Measurements from ENCODE around the gene LRBA. TPM values are rescaled to one million over a fixed set of nuclear protein-coding genes. Genes with fewer than 3 reads are reported as not detected.

LRBA gene
- total and polyA plus RNA-seq, 2 donors (not counting 3 experiments of a cell fraction or from before 2014, with no cell fraction given) = 18.0 to 35.1 TPM

DNA sequence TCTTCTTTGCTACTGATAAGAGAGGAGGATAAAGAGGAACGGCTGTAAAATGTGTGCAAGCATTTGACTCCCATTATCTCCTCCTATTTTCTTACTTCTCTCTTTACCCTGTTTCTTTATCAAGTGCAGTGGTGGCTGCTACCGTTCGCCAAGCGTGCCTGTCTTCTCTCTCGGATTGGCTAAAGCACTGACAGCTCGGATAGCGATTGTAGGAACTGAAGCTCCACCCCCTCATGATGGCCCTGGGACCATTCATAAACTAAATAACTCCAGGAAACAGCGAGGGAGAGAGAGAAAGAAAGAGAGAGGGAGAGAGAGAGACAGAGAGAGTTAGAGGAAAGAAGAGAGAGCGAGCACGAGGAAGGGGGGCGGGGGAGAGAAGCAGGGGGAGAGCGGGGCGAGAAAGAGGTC lies 433.4 kb downstream of the LRBA start:
- Histone ChIP-seq H3K9me1 (replicated peaks; ENCODE audit: control insufficient read depth, extremely low read depth, insufficient read depth, low read length) (no peaks in the 10 kb centered on the region), H3K4me2 (ENCODE audit: insufficient read depth, low read length) (no peak overlapping the region), H2AFZ (ENCODE audit: low read depth, low read length) (no peak overlapping the region), H4K20me1 (replicated peaks; ENCODE audit: control insufficient read depth, extremely low read depth, insufficient read depth, low read length) (no peaks in the 10 kb centered on the region), H3K9me3 (replicated peaks; ENCODE audit: control insufficient read depth, insufficient read depth, low read length) (no peaks in the 10 kb centered on the region), H3K79me2 (ENCODE audit: control insufficient read depth, insufficient read depth, low read length) (no peaks in the 10 kb centered on the region), H3K4me3 (replicated peaks in 1 of 3; ENCODE audit: insufficient read depth in 1 of 3, low read depth in 1 of 3, low read length in 3 of 3) (no peak overlapping the region), H3K36me3 (ENCODE audit: control insufficient read depth in 2 of 2, extremely low read depth in 1 of 2, insufficient read depth in 2 of 2, low read length in 2 of 2) (no peaks in the 10 kb centered on the region), H3K4me1 (ENCODE audit: control insufficient read depth, extremely low read depth, insufficient read depth, low read length) (no peaks in the 10 kb centered on the region), H3K27me3 (ENCODE audit: control insufficient read depth in 2 of 2, insufficient read depth in 2 of 2, low read length in 2 of 2) (no peaks in the 10 kb centered on the region), H3K27ac (ENCODE audit: insufficient read depth, low read depth, low read length) (no peak overlapping the region), H3K9ac (replicated peaks; ENCODE audit: extremely low read depth, insufficient read depth, low read length) (no peak overlapping the region)
- BruUV-seq (replicated peaks) = no TSS peak
- DNase-seq (ENCODE audit: low read depth, low spot score) (no peak), FAIRE-seq (no peak)
- intact Hi-C loops (cut with micrococcal nuclease) (loop anchor here (5.0 kb wide), 2 partner anchors 274 to 584 kb away; no protein-coding TSS in a partner anchor), dilution Hi-C loops (cut with MboI; ENCODE audit: extremely low pct_ligation_motif_present, low sequenced_read_pairs) (no loop called here)
- POLR2A ChIA-PET = no interaction called here
- CTCF ChIA-PET = no interaction called here
- TF ChIP-seq, protein P1, sequence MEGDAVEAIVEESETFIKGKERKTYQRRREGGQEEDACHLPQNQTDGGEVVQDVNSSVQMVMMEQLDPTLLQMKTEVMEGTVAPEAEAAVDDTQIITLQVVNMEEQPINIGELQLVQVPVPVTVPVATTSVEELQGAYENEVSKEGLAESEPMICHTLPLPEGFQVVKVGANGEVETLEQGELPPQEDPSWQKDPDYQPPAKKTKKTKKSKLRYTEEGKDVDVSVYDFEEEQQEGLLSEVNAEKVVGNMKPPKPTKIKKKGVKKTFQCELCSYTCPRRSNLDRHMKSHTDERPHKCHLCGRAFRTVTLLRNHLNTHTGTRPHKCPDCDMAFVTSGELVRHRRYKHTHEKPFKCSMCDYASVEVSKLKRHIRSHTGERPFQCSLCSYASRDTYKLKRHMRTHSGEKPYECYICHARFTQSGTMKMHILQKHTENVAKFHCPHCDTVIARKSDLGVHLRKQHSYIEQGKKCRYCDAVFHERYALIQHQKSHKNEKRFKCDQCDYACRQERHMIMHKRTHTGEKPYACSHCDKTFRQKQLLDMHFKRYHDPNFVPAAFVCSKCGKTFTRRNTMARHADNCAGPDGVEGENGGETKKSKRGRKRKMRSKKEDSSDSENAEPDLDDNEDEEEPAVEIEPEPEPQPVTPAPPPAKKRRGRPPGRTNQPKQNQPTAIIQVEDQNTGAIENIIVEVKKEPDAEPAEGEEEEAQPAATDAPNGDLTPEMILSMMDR (IDR thresholded peaks at IDR 0.05; ENCODE audit: extremely low read depth in 1 of 2, insufficient read depth in 1 of 2, low read depth in 1 of 2, low read length in 2 of 2) = no peak
- TF ChIP-seq EZH2 (IDR thresholded peaks at IDR 0.05; ENCODE audit: borderline replicate concordance, low read depth, low read length, severe bottlenecking) (no peak), FOS (IDR thresholded peaks at IDR 0.05; ENCODE audit: borderline replicate concordance, insufficient read depth, low read length) (no peak), JUN (IDR thresholded peaks at IDR 0.05; ENCODE audit: borderline replicate concordance, insufficient read depth, insufficient read length, low read depth) (no peak), POLR2AphosphoS5 (IDR thresholded peaks at IDR 0.05; ENCODE audit: insufficient read depth, low read depth, low read length) (no peak), GATA2 (IDR thresholded peaks at IDR 0.05; ENCODE audit: insufficient read depth, insufficient read length, low read depth, low read length) (no peak), POLR2A (IDR thresholded peaks at IDR 0.05; ENCODE audit: low read depth, low read length) (no peak), MYC (IDR thresholded peaks at IDR 0.05; ENCODE audit: low read depth, low read length) (no peak)
